ENCODE measurements around the gene ABTB2. TPM values are rescaled to one million over a fixed set of nuclear protein-coding genes. Genes with fewer than 3 reads are reported as not detected.

The ABTB2 gene
- polyA plus RNA-seq, 2 of the 4 experiments (the other 2 are of a cell fraction), result 8.9 to 15.4 TPM

DNA sequence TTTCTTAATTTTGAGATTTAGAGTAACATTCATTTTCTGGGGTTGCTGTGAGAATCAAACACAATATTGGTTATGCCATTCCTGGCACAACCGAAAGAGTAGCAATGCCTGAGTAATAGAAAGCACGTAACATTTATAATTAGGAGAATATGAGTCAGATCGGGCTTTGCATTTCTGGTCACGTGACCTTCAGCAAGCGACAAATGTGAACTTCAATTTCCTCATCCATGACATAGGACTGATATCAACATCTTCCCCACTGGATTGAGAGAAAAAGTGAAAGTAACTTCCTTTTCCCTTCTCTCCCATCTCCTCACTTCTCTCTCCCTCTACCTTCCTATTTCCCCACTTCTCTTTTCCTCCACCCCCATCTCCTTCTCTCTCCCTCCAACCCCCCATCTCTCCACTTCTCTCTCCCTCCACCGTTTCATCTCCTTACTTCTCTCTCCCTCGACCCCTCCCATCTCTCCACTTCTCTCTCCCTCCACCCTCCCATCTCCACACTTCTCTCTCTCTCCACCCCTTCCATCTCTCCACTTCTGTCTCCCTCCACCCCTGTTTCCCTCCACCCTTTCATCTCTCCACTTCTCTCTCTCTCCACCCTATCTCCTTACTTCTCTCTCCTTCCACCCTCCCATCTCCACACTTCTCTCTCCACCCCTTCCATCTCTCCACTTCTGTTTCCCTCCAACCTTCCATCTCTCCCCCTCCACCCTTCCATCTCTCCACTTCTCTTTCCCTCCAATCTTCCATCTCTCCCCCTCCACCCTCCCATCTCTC, 47.5 kb upstream of the ABTB2 start:
- TF ChIP-seq ELK1 (IDR thresholded peaks at IDR 0.05; ENCODE audit: low read depth, low read length), result no peak
- TF ChIP-seq, protein P1, sequence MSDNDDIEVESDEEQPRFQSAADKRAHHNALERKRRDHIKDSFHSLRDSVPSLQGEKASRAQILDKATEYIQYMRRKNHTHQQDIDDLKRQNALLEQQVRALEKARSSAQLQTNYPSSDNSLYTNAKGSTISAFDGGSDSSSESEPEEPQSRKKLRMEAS (IDR thresholded peaks at IDR 0.05), result no peak
- TF ChIP-seq USF2 (IDR thresholded peaks at IDR 0.05), result peak; percentile 69
- TF ChIP-seq EP300 (IDR thresholded peaks at IDR 0.05), result no peak
- no peak for TF ChIP-seq PHF8 (IDR thresholded peaks at IDR 0.05; ENCODE audit: borderline replicate concordance, low read depth)
- TF ChIP-seq HOXB5 (CRISPR knock-in tag; IDR thresholded peaks at IDR 0.05), result no peak
- peak overlapping the region; percentile 18; the same call in 2 of the 3 replicates for H3K4me2 ChIP-seq
- peak overlapping the region in 1 of 2 experiments; percentile 31; a peak in 1 of 6 replicates for H3K27ac ChIP-seq
- POLR2A ChIA-PET, result no interaction called here
- no peaks in the 10 kb centered on the region for H3K4me1 ChIP-seq
- WGBS (ENCODE audit: missing lambda C conversion rate), result 37% methylated on average over 6 of the region's 7 CpGs
- no peaks in the 10 kb centered on the region for H3K9me3 ChIP-seq
- FAIRE-seq (no peak), ATAC-seq (no peak), DNase-seq (ENCODE audit: low read depth in 1 of 2, low spot score in 1 of 2) (peak in 1 of 2 experiments; percentile 13)
- no peak overlapping the region for H3K4me3 ChIP-seq
- CTCF ChIA-PET, result no interaction called here

DNA sequence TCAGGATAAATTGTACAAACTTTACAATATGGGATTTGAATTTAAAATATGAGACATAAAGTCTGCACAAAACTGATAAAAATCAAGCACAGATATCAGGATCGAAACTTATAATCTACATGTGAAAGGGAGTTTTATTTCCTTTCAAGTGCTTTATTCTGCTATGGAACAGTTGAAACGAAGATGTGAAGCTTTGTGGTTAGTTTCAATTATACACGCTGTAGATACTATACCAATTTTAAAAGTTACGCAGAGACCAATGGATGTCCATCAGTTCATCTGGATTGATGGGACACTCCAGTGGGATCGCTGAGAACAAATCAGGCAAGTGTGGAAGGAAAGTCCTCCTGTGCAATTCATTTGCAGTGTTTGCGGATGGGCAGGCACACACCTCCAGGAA, 46.5 kb upstream of the ABTB2 start:
- TF ChIP-seq, protein P2, sequence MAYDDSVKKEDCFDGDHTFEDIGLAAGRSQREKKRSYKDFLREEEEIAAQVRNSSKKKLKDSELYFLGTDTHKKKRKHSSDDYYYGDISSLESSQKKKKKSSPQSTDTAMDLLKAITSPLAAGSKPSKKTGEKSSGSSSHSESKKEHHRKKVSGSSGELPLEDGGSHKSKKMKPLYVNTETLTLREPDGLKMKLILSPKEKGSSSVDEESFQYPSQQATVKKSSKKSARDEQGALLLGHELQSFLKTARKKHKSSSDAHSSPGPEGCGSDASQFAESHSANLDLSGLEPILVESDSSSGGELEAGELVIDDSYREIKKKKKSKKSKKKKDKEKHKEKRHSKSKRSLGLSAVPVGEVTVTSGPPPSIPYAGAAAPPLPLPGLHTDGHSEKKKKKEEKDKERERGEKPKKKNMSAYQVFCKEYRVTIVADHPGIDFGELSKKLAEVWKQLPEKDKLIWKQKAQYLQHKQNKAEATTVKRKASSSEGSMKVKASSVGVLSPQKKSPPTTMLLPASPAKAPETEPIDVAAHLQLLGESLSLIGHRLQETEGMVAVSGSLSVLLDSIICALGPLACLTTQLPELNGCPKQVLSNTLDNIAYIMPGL (CRISPR knock-in tag; IDR thresholded peaks at IDR 0.05; ENCODE audit: borderline replicate concordance), result no peak
- TF ChIP-seq, protein P1 (IDR thresholded peaks at IDR 0.05), result no peak
- TF ChIP-seq, protein P3, sequence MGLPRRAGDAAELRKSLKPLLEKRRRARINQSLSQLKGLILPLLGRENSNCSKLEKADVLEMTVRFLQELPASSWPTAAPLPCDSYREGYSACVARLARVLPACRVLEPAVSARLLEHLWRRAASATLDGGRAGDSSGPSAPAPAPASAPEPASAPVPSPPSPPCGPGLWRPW (IDR thresholded peaks at IDR 0.05), result no peak
- TF ChIP-seq SREBF2 (IDR thresholded peaks at IDR 0.05), result no peak
- ChIA-PET POLR2A (no interaction called here), CTCF (interaction anchor here (0.9 to 1.6 kb wide), 3 partner anchors 10 to 89 kb away, joined by 3 to 9 read pairs (median 5); no protein-coding TSS in a partner anchor)
- no peak overlapping the region for H3K4me2 ChIP-seq
- no peak overlapping the region for H3K4me3 ChIP-seq
- H3K4me1 ChIP-seq, result no peaks in the 10 kb centered on the region
- DNase-seq (ENCODE audit: low read depth in 1 of 2, low spot score in 1 of 2), result no peak
- no peak for FAIRE-seq
- no peak overlapping the region for H3K27ac ChIP-seq
- no peak for ATAC-seq
- no peaks in the 10 kb centered on the region for H3K9me3 ChIP-seq
- 76% methylated on average over 6 of the region's 6 CpGs for WGBS (ENCODE audit: missing lambda C conversion rate)

GRCh38 chr11:34403431-34403830, 45.6 kb upstream of the ABTB2 start:
- CTCF ChIA-PET, result interaction anchor here (0.5 to 2.1 kb wide), 7 partner anchors 9 to 568 kb away, joined by 3 to 9 read pairs (median 3); no protein-coding TSS in a partner anchor
- ATAC-seq (no peak), DNase-seq (ENCODE audit: low read depth in 1 of 2, low spot score in 1 of 2) (no peak), FAIRE-seq (no peak)
- POLR2A ChIA-PET, result interaction anchor here (0.7 kb wide), 1 partner anchor 8 kb away, joined by 3 read pairs; no protein-coding TSS in a partner anchor
- 38% methylated on average over 4 of the region's 4 CpGs for WGBS (ENCODE audit: missing lambda C conversion rate)
- Histone ChIP-seq H3K4me1 (no peaks in the 10 kb centered on the region), H3K4me3 (no peak overlapping the region), H3K4me2 (no peak overlapping the region), H3K27ac (no peak overlapping the region), H3K9me3 (no peaks in the 10 kb centered on the region)
- no peak for TF ChIP-seq EHF (CRISPR knock-in tag; IDR thresholded peaks at IDR 0.05)
- TF ChIP-seq CHD2 (IDR thresholded peaks at IDR 0.05; ENCODE audit: low read length, partially characterized antibody), result no peak
- no peak for TF ChIP-seq TP53 (CRISPR knock-in tag; IDR thresholded peaks at IDR 0.05)
- TF ChIP-seq REST (IDR thresholded peaks at IDR 0.05), result no peak
- TF ChIP-seq POLR2AphosphoS2 (conservative IDR thresholded peaks at IDR 0.05; ENCODE audit: low read length), result no peak
- no peak for TF ChIP-seq RARB (CRISPR knock-in tag; IDR thresholded peaks at IDR 0.05)
- TF ChIP-seq ZFP36 (IDR thresholded peaks at IDR 0.05; ENCODE audit: borderline replicate concordance, partially characterized antibody), result no peak
- no peak for TF ChIP-seq CEBPB (IDR thresholded peaks at IDR 0.05)
- TF ChIP-seq TFCP2L1 (CRISPR knock-in tag; IDR thresholded peaks at IDR 0.05), result no peak
- no peak for TF ChIP-seq EHMT2 (IDR thresholded peaks at IDR 0.05; ENCODE audit: low read depth)
- TF ChIP-seq PHF8 (IDR thresholded peaks at IDR 0.05; ENCODE audit: borderline replicate concordance, low read depth), result no peak
- no peak for TF ChIP-seq HOXB5 (CRISPR knock-in tag; IDR thresholded peaks at IDR 0.05)

All from A549 (cell line).